GM10266 (cell line): ENCODE data around the gene RBM4B.

Experiments used
- DNase-seq: peaks from one replicate; pipeline ENCODE4 v3.0.0; 2012; ENCODE audit errors: extremely low spot score
- TF ChIP-seq, protein P1 (sequence below): IDR thresholded peaks from 2 replicates; pipeline ENCODE4 v1.5.1; 2012; ENCODE audit warnings: mild to moderate bottlenecking, low read depth; ENCODE audit not compliant: control insufficient read depth, insufficient read depth; ENCODE audit errors: missing control alignments

Gene RBM4B

GRCh38 chr11:66697988-66698387, 20.3 kb upstream of the RBM4B start:
- TF ChIP-seq, protein P1, sequence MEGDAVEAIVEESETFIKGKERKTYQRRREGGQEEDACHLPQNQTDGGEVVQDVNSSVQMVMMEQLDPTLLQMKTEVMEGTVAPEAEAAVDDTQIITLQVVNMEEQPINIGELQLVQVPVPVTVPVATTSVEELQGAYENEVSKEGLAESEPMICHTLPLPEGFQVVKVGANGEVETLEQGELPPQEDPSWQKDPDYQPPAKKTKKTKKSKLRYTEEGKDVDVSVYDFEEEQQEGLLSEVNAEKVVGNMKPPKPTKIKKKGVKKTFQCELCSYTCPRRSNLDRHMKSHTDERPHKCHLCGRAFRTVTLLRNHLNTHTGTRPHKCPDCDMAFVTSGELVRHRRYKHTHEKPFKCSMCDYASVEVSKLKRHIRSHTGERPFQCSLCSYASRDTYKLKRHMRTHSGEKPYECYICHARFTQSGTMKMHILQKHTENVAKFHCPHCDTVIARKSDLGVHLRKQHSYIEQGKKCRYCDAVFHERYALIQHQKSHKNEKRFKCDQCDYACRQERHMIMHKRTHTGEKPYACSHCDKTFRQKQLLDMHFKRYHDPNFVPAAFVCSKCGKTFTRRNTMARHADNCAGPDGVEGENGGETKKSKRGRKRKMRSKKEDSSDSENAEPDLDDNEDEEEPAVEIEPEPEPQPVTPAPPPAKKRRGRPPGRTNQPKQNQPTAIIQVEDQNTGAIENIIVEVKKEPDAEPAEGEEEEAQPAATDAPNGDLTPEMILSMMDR: no peak
- no peak for DNase-seq

DNA sequence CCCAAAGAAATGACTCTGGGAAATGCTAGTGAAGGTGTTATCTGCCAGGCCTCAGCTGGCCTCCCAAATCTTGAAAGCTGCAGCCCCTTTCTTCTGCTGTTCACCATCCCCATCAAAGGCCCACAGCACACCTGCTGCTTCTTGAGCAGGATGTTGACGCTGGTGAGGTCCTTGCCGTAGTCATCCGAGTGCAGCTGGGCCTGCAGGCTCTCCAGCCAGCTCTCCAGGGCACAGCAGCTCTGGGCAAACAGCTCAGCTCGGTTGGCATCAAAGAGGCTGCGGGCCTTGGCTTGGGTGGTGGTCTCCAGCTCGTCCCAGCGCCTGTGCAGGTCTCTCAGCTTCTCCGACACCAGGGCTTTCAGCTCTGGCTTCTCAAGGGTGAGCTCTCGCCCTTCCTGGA, 18.5 kb upstream of the RBM4B start:
- no peak for DNase-seq
- TF ChIP-seq, protein P1: no peak

GRCh38 chr11:66694732-66695207, 17.1 kb upstream of the RBM4B start:
- TF ChIP-seq, protein P1: peak; percentile 81
- peak; percentile 94 for DNase-seq

GRCh38 chr11:66694056-66694410, 16.3 kb upstream of the RBM4B start:
- TF ChIP-seq, protein P1: no peak
- no peak for DNase-seq

- DNase-seq: no peak
- TF ChIP-seq, protein P1: no peak
Observed at GRCh38 chr11:66693356-66694055, 15.8 kb upstream of the RBM4B start.

DNA sequence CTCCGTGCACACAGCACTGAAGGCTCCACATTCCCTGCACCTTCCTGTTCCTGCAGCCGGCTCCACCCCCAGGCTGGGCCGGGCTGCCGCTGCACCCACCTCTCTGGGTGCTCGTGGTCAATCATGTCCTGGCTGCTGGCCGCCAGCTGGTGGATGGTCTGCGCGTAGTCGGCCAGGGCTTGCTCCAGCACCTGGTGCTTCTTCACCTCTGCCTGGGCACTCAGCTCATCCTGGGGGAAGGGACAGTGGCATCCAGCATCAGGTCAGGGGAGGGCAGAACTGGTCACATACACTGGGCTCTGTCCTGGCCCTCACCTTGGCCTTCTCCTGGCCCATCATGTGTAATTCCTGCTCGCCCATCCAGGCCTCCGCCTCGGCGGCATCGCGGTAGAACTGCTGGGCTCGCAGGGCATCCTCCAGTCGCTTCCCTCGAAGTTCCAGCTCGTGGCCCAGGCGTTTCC, 15.2 kb upstream of the RBM4B start:
- no peak for DNase-seq
- TF ChIP-seq, protein P1: no peak

DNA sequence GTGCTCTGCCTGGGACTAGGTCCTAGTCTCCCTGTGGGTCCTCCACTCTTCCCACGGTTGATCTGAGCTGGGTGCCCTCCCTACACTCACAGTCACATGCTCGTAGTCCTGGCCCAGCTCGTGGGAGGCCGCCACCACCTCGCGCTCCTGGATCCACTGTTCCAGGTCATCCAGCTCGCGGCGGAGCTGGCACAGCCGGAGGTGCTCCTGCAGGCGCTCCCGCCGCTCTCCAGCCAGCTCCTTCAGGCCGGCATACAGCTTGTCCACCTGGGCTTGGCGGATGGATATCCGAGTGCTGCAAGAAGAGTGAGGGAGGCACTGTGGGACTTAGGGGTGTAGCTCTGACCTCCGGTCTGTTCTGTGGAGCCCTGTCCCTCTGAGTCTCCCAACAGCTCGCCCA, 14.8 kb upstream of the RBM4B start:
- TF ChIP-seq, protein P1: no peak

More for the DNA sequence above, 14.8 kb upstream of the RBM4B start:
- DNase-seq: no peak
